ENCODE results near the gene NIN.

- TF ChIP-seq CTCF (IDR thresholded peaks at IDR 0.05; ENCODE audit: poor library complexity, severe bottlenecking) (no peak), REST (IDR thresholded peaks at IDR 0.05; ENCODE audit: borderline replicate concordance) (no peak), EP300 (conservative IDR thresholded peaks at IDR 0.05; ENCODE audit: poor library complexity, severe bottlenecking) (no peak), EZH2 (IDR thresholded peaks at IDR 0.05; ENCODE audit: borderline replicate concordance, insufficient read depth, low read length, poor library complexity, severe bottlenecking) (no peak), RAD21 (conservative IDR thresholded peaks at IDR 0.05) (no peak), TAF1 (IDR thresholded peaks at IDR 0.05; ENCODE audit: low read depth) (no peak)
These were observed 24.6 kb downstream of the NIN start for GRCh38 chr14:50806241-50806933.
